Measurements from ENCODE around the gene TMEM9. TPM values are rescaled to one million over a fixed set of nuclear protein-coding genes. Genes with fewer than 3 reads are reported as not detected.

TMEM9 gene
- total and polyA plus RNA-seq, 2 experiments from 2014 or later, result 99.4 to 104 TPM

- Histone ChIP-seq H2AFZ (no peak overlapping the region), H3K9me2 (replicated peaks; ENCODE audit: insufficient read depth) (no peaks in the 10 kb centered on the region), H3K27ac (no peak overlapping the region), H3K4me1 (ENCODE audit: insufficient read depth) (no peaks in the 10 kb centered on the region), H3K79me2 (no peaks in the 10 kb centered on the region), H3K9me3 (ENCODE audit: low read depth) (no peaks in the 10 kb centered on the region), H4K20me1 (ENCODE audit: insufficient read depth, poor library complexity, severe bottlenecking) (no peaks in the 10 kb centered on the region), H3K4me3 (no peak overlapping the region), H3K27me3 (no peaks in the 10 kb centered on the region), H3K36me3 (replicated peaks; ENCODE audit: insufficient read depth, low read depth) (no peaks in the 10 kb centered on the region), H3K4me2 (no peak overlapping the region)
- 88% methylated on average over 12 of the region's 12 CpGs for WGBS (ENCODE audit: low lambda C conversion rate, missing lambda C conversion rate)
- no peak for DNase-seq (ENCODE audit: low spot score)
- TF ChIP-seq, protein P1, sequence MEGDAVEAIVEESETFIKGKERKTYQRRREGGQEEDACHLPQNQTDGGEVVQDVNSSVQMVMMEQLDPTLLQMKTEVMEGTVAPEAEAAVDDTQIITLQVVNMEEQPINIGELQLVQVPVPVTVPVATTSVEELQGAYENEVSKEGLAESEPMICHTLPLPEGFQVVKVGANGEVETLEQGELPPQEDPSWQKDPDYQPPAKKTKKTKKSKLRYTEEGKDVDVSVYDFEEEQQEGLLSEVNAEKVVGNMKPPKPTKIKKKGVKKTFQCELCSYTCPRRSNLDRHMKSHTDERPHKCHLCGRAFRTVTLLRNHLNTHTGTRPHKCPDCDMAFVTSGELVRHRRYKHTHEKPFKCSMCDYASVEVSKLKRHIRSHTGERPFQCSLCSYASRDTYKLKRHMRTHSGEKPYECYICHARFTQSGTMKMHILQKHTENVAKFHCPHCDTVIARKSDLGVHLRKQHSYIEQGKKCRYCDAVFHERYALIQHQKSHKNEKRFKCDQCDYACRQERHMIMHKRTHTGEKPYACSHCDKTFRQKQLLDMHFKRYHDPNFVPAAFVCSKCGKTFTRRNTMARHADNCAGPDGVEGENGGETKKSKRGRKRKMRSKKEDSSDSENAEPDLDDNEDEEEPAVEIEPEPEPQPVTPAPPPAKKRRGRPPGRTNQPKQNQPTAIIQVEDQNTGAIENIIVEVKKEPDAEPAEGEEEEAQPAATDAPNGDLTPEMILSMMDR (IDR thresholded peaks at IDR 0.05; ENCODE audit: poor library complexity), result no peak
- no peak for TF ChIP-seq EZH2 (IDR thresholded peaks at IDR 0.05; ENCODE audit: borderline replicate concordance)
- no peak for TF ChIP-seq EZH2phosphoT487 (IDR thresholded peaks at IDR 0.05; ENCODE audit: low read depth, severe bottlenecking, unreplicated experiment)
These were observed 53.9 kb downstream of the TMEM9 start for GRCh38 chr1:201100169-201100930.

DNA sequence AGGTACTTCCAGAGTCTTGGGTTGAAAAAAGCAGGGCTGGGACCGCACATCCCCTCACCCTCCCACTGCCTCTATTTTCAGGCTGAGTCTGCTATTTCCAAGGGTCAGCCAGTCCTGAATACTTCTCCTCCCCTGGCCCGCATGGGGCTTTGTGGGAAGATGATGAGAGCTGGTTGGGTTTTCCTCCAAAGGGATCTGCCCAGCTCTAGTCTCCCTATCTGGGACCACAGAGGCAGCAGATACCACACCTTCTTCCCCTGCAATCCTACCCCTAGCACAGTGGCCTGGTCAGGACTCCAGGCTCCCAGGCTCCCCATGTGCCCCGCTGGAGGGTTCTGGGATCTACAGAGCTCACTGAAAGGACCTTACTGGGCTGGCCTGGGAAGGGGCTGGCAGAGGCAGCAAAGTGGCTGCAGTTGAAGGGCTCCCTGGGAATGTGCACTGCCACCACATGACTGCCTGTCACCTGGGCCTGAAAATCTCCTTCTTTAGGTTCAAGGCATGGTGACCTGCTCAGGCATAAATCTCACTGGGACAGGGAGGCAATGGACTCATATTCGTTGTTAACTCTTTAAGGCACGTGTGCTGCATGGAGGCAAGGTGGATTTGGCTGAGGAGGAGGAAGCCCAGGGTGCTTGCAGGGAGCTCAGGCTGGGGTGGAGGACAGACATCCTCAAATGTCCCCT lies 55.1 kb downstream of the TMEM9 start:
- DNase-seq (ENCODE audit: low spot score), result no peak
- Histone ChIP-seq H3K27me3 (no peaks in the 10 kb centered on the region), H3K9me2 (replicated peaks; ENCODE audit: insufficient read depth) (no peaks in the 10 kb centered on the region), H3K36me3 (replicated peaks; ENCODE audit: insufficient read depth, low read depth) (no peaks in the 10 kb centered on the region), H2AFZ (no peak overlapping the region), H3K4me3 (no peak overlapping the region), H3K79me2 (no peaks in the 10 kb centered on the region), H3K9me3 (ENCODE audit: low read depth) (no peaks in the 10 kb centered on the region), H3K4me2 (no peak overlapping the region), H4K20me1 (ENCODE audit: insufficient read depth, poor library complexity, severe bottlenecking) (no peaks in the 10 kb centered on the region), H3K4me1 (ENCODE audit: insufficient read depth) (no peaks in the 10 kb centered on the region), H3K27ac (no peak overlapping the region)
- WGBS (ENCODE audit: low lambda C conversion rate, missing lambda C conversion rate), result 84% methylated on average over 5 of the region's 5 CpGs
- TF ChIP-seq EZH2 (IDR thresholded peaks at IDR 0.05; ENCODE audit: borderline replicate concordance), result no peak
- TF ChIP-seq, protein P1 (IDR thresholded peaks at IDR 0.05; ENCODE audit: poor library complexity), result no peak
- TF ChIP-seq EZH2phosphoT487 (IDR thresholded peaks at IDR 0.05; ENCODE audit: low read depth, severe bottlenecking, unreplicated experiment), result no peak

- H3K79me2 ChIP-seq, result no peaks in the 10 kb centered on the region
- H3K36me3 ChIP-seq (replicated peaks; ENCODE audit: insufficient read depth, low read depth), result no peaks in the 10 kb centered on the region
- H3K27ac ChIP-seq, result no peak overlapping the region
- H3K4me2 ChIP-seq, result no peak overlapping the region
- no peaks in the 10 kb centered on the region for H3K27me3 ChIP-seq
- H3K4me1 ChIP-seq (ENCODE audit: insufficient read depth), result no peaks in the 10 kb centered on the region
- DNase-seq (ENCODE audit: low spot score), result no peak
- no peak overlapping the region for H3K4me3 ChIP-seq
- H3K9me2 ChIP-seq (replicated peaks; ENCODE audit: insufficient read depth), result no peaks in the 10 kb centered on the region
- H2AFZ ChIP-seq, result no peak overlapping the region
- no peaks in the 10 kb centered on the region for H4K20me1 ChIP-seq (ENCODE audit: insufficient read depth, poor library complexity, severe bottlenecking)
- 83% methylated on average over 17 of the region's 17 CpGs for WGBS (ENCODE audit: low lambda C conversion rate, missing lambda C conversion rate)
- TF ChIP-seq EZH2 (IDR thresholded peaks at IDR 0.05; ENCODE audit: borderline replicate concordance) (no peak), EZH2phosphoT487 (IDR thresholded peaks at IDR 0.05; ENCODE audit: low read depth, severe bottlenecking, unreplicated experiment) (no peak)
- TF ChIP-seq, protein P1 (IDR thresholded peaks at IDR 0.05; ENCODE audit: poor library complexity), result no peak
- H3K9me3 ChIP-seq (ENCODE audit: low read depth), result no peaks in the 10 kb centered on the region
These were observed 57.1 kb downstream of the TMEM9 start for GRCh38 chr1:201096977-201097856.
